PC-9 (cell line): Measurements from ENCODE around the gene LARGE1. TPM values are rescaled to one million over a fixed set of nuclear protein-coding genes. Genes with fewer than 3 reads are reported as not detected.
A peak's percentile ranks its signal among the peaks of the same experiment; 100 is the strongest.

Experiments
- BruUV-seq: library from RNA; stranded (reverse); fragments of 400-500 nt; replicated peaks from 2 replicates; lab custom pipeline; 2021; lab: Mats Ljungman, UMichigan
- CTCF ChIA-PET: fragments of 300-600 bp; sonication (Branson Sonifier 250); formaldehyde crosslinking; loops from one replicate; lab custom pipeline; 2022; ENCODE audit warnings: antibody characterized with exemption; lab: Charles Lee
- POLR2A ChIA-PET: fragments of 300-600 bp; sonication (Branson Sonifier 250); formaldehyde crosslinking; loops from one replicate; lab custom pipeline; 2022; ENCODE audit warnings: antibody characterized with exemption; ENCODE audit not compliant: unreplicated experiment; lab: Charles Lee
- DNase-seq, 2 experiments: peaks; one replicate each; pipeline versions ENCODE4 v3.0.0 to v3.0.0-alpha.2; 2015 to 2022; ENCODE audit warnings: mixed read lengths in 1 of 2
- H2AFZ ChIP-seq: fragments of 200-600 bp; sonication (generic); 2 replicates; pipeline ENCODE4 v1.8.1; 2017; ENCODE audit warnings: antibody characterized with exemption
- H3F3A ChIP-seq: fragments of 200-600 bp; sonication (generic); 2 replicates; pipeline ENCODE4 v1.8.1; 2017; ENCODE audit warnings: antibody characterized with exemption, mild to moderate bottlenecking, low read depth; ENCODE audit not compliant: insufficient read depth
- H3K27ac ChIP-seq: fragments of 200-600 bp; sonication (generic); 2 replicates; pipeline ENCODE4 v1.6.1; 2016; ENCODE audit warnings: mixed run types
- H3K27me3 ChIP-seq: fragments of 200-600 bp; sonication (generic); 2 replicates; pipeline ENCODE4 v1.6.1; 2016; ENCODE audit warnings: low read depth, mixed run types; ENCODE audit not compliant: insufficient read depth
- H3K36me3 ChIP-seq: fragments of 200-600 bp; sonication (generic); 2 replicates; pipeline ENCODE4 v1.6.1; 2016; ENCODE audit warnings: low read depth, mixed run types
- H3K4me1 ChIP-seq: fragments of 200-600 bp; sonication (generic); replicated peaks from 2 replicates; pipeline ENCODE4 v1.6.1; 2016; ENCODE audit warnings: mixed run types; ENCODE audit not compliant: insufficient read depth
- H3K4me2 ChIP-seq: fragments of 200-600 bp; sonication (generic); 2 replicates; pipeline ENCODE4 v1.6.1; 2017; ENCODE audit warnings: mixed run types
- H3K4me3 ChIP-seq: fragments of 200-600 bp; sonication (generic); 2 replicates; pipeline ENCODE4 v1.6.1; 2016; ENCODE audit warnings: mixed run types
- H3K79me2 ChIP-seq: fragments of 200-600 bp; sonication (generic); 2 replicates; pipeline ENCODE4 v1.6.1; 2017; ENCODE audit warnings: low read depth, mixed run types
- H3K9me2 ChIP-seq: fragments of 200-600 bp; sonication (generic); 2 replicates; pipeline ENCODE4 v1.8.1; 2017; ENCODE audit warnings: mild to moderate bottlenecking; ENCODE audit not compliant: insufficient read depth
- H3K9me3 ChIP-seq: fragments of 200-600 bp; sonication (generic); 2 replicates; pipeline ENCODE4 v1.8.1; 2016; ENCODE audit warnings: low read depth; ENCODE audit not compliant: insufficient read depth
- H4K20me1 ChIP-seq: fragments of 200-600 bp; sonication (generic); 2 replicates; pipeline ENCODE4 v1.8.1; 2017; ENCODE audit not compliant: insufficient read depth
- EZH2 ChIP-seq: fragments of 200-600 bp; sonication (generic); IDR thresholded peaks from 2 replicates; pipeline ENCODE4 v1.8.0; 2017; ENCODE audit warnings: antibody characterized with exemption, low read depth
- intact Hi-C: fragments of 100-400 bp; cut with micrococcal nuclease; formaldehyde crosslinking; loops from one replicate; pipeline ENCODE4 v1.10.0; 2022; ENCODE audit not compliant: unreplicated experiment
- total RNA-seq: library from RNA; stranded (reverse); gene quantifications from 2 replicates; pipeline ENCODE4 v1.2.3, GENCODE V29; 2021
- TF ChIP-seq, protein P1 (sequence below): fragments of 200-600 bp; sonication (generic); conservative IDR thresholded peaks from 2 replicates; pipeline ENCODE4 v1.6.1; 2017; ENCODE audit warnings: mixed run types, antibody characterized with exemption, mild to moderate bottlenecking, moderate library complexity

LARGE1 gene
- total RNA-seq, 1 experiment from 2014 or later, result 12.5 TPM

DNA sequence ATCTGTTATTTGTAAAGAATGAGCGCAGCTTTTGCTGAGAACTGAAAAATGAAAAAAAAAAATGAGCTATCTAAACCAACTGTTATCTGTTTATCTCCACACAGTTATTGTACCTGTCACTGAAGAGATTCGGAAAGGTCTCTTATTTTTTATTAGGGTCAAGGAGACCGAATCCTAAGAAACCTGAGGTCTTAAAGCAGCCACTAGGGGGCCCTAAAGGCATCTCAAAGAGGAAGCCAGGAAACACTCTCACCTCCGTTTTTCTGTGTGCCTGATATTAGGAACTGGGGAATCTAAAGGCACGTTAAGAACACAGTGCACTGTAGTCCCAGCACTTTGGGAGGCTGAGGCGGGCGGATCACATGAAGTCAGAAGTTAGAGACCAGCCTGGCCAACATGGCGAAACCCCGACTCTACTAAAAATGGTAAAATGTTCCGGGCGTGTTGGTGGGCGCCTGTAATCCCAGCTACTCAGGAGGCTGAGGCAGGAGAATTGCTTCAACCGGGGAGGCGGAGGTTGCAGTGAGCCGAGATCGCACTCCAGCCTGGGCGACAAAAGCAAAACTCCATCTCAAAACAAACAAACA, 3.5 kb upstream of the LARGE1 start:
- POLR2A ChIA-PET, result no interaction called here
- Histone ChIP-seq H3K79me2 (no peaks in the 10 kb centered on the region), H3K9me3 (no peaks in the 10 kb centered on the region), H3F3A (no peaks in the 10 kb centered on the region), H3K9me2 (no peaks in the 10 kb centered on the region), H3K36me3 (no peaks in the 10 kb centered on the region), H3K27me3 (peaks cover 79% of the 10 kb centered on the region), H3K4me3 (no peak overlapping the region), H3K4me1 (0 out of 2 replicates have a peak, but pooled peaks cover 5% of the 10 kb centered on the region), H4K20me1 (no peaks in the 10 kb centered on the region; the same call in 1 of the 2 replicates), H2AFZ (no peak overlapping the region), H3K27ac (no peak overlapping the region), H3K4me2 (no peak overlapping the region)
- no peak for TF ChIP-seq EZH2
- TF ChIP-seq, protein P1, sequence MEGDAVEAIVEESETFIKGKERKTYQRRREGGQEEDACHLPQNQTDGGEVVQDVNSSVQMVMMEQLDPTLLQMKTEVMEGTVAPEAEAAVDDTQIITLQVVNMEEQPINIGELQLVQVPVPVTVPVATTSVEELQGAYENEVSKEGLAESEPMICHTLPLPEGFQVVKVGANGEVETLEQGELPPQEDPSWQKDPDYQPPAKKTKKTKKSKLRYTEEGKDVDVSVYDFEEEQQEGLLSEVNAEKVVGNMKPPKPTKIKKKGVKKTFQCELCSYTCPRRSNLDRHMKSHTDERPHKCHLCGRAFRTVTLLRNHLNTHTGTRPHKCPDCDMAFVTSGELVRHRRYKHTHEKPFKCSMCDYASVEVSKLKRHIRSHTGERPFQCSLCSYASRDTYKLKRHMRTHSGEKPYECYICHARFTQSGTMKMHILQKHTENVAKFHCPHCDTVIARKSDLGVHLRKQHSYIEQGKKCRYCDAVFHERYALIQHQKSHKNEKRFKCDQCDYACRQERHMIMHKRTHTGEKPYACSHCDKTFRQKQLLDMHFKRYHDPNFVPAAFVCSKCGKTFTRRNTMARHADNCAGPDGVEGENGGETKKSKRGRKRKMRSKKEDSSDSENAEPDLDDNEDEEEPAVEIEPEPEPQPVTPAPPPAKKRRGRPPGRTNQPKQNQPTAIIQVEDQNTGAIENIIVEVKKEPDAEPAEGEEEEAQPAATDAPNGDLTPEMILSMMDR, result peak; percentile 85
- intact Hi-C loops, result loop anchor here (2.0 to 5.0 kb wide), 6 partner anchors 71 to 1307 kb away; no protein-coding TSS in a partner anchor
- CTCF ChIA-PET, result interaction anchor here (0.6 to 0.8 kb wide), 3 partner anchors 70 to 499 kb away, joined by 3 to 4 read pairs (median 3); no protein-coding TSS in a partner anchor
- peak; percentile 44 to 55 for DNase-seq
- no TSS peak for BruUV-seq

DNA sequence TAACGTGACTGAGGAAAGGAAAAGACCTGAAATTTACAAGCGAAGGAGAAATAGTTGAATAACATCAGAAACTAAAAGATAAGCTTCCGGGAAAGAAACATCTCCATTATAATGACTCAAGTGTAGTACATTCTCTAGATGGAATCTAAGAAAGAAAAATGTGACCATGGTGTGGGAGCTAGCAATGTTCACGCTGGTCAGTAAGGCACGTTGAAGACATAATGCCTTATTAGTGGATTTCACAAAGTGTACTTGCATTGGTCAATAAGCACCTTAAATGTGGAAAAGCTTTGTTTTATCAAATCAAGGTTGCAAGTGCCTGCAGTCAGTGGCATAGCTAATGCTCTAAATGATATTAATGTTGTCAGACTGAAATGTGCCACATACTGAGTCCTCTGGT, 2.8 kb upstream of the LARGE1 start:
- Histone ChIP-seq H3K27me3 (peaks cover 78% of the 10 kb centered on the region), H2AFZ (no peak overlapping the region), H3K4me3 (peak overlapping the region; percentile 49; the same call in 1 of the 2 replicates), H3F3A (no peaks in the 10 kb centered on the region), H3K4me2 (peak overlapping the region; percentile 94; the same call in 1 of the 2 replicates), H3K36me3 (no peaks in the 10 kb centered on the region), H4K20me1 (no peaks in the 10 kb centered on the region; the same call in 1 of the 2 replicates), H3K27ac (no peak overlapping the region), H3K9me3 (no peaks in the 10 kb centered on the region), H3K9me2 (no peaks in the 10 kb centered on the region), H3K79me2 (no peaks in the 10 kb centered on the region), H3K4me1 (0 out of 2 replicates have a peak, but pooled peaks cover 5% of the 10 kb centered on the region)
- TF ChIP-seq EZH2, result no peak
- TF ChIP-seq, protein P1, result no peak
- DNase-seq, result no peak
- CTCF ChIA-PET, result interaction anchor here (0.6 kb wide), 1 partner anchor 498 kb away, joined by 3 read pairs; no protein-coding TSS in a partner anchor
- intact Hi-C loops, result loop anchor here (2.0 to 5.0 kb wide), 6 partner anchors 71 to 1308 kb away; no protein-coding TSS in a partner anchor
- BruUV-seq, result no TSS peak
- POLR2A ChIA-PET, result no interaction called here

DNA sequence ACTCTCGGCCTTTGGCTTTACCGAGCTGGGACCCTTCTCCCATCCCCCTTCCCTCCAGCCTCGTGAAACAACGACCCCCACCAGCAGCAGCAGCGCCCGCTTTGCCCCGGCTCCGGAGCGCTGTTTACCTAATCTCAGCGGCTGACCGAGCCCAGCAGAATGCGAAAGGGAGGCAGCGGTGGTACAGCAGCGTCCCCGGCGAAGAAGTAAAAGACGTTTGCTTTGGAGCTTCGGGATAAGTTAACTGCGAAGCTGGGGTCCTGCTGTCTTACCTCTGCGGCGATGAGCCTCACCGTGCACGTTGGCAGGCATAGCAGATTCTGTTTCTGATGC, 2.0 kb upstream of the LARGE1 start:
- no peaks in the 10 kb centered on the region for H3K79me2 ChIP-seq
- no peak overlapping the region for H3K27ac ChIP-seq
- ChIA-PET POLR2A (interaction anchor here (0.6 kb wide), 1 partner anchor 237 kb away, joined by 3 read pairs; no protein-coding TSS in a partner anchor), CTCF (no interaction called here)
- no peaks in the 10 kb centered on the region; the same call in 1 of the 2 replicates for H4K20me1 ChIP-seq
- intact Hi-C loops, result loop anchor here (2.0 to 5.0 kb wide), 6 partner anchors 70 to 1308 kb away; no protein-coding TSS in a partner anchor
- no peaks in the 10 kb centered on the region for H3K9me3 ChIP-seq
- no peaks in the 10 kb centered on the region for H3K9me2 ChIP-seq
- H3K4me2 ChIP-seq, result peak overlapping the region; percentile 94
- H3K4me3 ChIP-seq, result peak overlapping the region; percentile 49; the same call in 1 of the 2 replicates
- TF ChIP-seq, protein P1, result no peak
- TF ChIP-seq EZH2, result no peak
- DNase-seq, result peak in 1 of 2 experiments; percentile 16
- no peaks in the 10 kb centered on the region for H3F3A ChIP-seq
- 0 out of 2 replicates have a peak, but pooled peaks cover 5% of the 10 kb centered on the region for H3K4me1 ChIP-seq
- no TSS peak for BruUV-seq
- 0 out of 2 replicates have a peak overlapping the region, but pooled peaks have one; percentile 61 for H2AFZ ChIP-seq
- H3K27me3 ChIP-seq, result peaks cover 74% of the 10 kb centered on the region
- H3K36me3 ChIP-seq, result no peaks in the 10 kb centered on the region
